GM19324 (cell line): ENCODE data around the gene OLFM3.

Experiments used
- ATAC-seq: cut with Tn5 transposase; IDR thresholded peaks from one replicate; pipeline ENCODE4 v1.9.1; 2021; ENCODE audit warnings: mild to moderate bottlenecking, moderate library complexity; ENCODE audit not compliant: unreplicated experiment, low FRiP score

The OLFM3 gene

DNA sequence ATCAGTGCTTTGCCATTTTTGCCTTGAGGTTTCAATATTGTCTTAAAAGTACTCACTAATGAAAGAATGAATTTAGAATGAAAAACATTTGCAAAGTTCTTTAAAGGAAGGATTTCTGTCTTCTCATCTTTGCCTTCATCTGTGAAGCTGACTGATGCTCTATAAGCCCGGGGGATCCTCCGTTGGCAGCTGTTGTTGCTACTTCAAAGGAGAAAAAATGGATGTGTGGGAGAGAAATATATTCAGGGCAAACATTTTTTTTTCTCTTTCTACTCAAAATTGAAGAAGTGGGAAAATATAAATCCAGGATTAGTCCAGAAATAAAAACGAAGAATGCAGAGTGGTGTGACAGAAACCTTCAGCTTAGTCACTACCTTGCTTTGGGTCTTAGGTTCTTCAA, 142.5 kb downstream of the OLFM3 start:
- no peak for ATAC-seq

DNA sequence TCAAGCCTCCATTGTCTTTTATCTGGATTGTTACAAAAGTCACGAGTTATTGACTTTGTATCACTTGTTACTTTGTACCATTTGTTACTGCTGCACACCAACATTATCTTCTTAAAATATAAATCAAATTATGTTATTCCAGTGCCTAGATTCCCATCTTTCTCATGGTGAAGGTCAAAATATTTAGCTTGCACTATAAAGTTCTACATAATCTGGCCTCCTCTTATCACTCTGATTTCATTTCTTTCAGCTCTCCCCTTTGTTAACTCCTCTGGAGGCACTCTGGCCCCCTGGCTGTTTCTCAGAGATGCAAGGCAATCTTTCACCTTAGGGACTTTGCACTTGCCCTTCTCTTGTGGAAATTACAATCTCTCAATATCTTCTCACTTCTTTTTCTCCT, 143.8 kb downstream of the OLFM3 start:
- ATAC-seq, result no peak

DNA sequence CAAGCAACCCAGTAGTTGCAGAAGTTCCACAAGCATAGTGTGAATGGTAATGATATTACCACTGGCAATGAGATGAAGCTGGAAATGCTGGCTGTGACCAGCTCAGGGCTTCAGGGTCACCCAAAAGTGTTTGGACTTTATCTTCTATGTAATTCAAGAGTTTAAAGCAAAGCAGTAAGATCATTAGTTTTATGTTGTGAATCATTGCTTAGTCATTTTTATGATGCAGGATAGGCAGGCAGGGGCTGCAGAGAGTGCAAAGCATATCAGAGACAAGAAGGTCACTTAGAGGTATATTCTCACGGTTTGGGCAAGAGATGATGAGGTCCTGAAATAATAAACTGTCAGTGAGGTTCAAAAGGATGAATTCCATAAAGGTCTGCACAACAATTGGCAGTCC, 147.4 kb downstream of the OLFM3 start:
- ATAC-seq, result no peak

DNA sequence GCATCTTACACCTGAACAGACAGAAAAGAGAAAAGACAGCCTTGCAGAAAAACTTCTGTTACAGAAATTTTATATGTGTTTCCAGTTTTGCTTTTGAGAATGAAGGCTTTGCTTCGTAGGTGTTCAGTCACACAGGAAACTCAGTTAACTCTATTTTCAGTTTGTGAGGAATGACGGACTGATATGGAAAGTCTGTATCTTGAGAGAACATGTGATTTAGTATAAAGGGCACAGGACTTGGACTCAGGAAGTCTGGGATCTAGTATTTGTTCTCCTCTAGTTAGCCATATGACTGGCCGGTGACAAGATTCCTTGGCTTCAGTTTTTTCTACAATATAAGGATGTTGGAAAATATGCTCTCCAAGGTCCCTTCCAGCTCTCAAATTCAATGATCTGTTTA, 149.1 kb downstream of the OLFM3 start:
- no peak for ATAC-seq

DNA sequence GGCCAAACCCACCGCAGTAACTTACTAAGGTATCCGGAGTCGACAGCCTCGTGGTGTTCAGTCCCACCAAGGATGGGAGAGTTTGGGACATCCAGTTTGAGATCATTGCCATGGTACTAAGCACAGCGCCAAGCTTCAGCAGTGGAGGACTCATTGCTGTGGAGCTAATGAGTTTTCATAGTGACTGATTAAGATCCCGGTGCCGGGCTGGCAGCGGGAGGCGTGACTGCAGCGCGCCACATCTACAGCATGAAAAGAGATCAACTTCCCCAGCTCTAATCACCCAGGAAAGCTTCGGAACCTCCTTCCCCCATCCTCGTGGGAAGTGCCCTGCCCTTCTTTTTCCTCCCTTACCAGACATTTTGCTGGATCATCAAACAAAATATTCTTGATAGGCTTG, 149.9 kb downstream of the OLFM3 start:
- no peak for ATAC-seq

DNA sequence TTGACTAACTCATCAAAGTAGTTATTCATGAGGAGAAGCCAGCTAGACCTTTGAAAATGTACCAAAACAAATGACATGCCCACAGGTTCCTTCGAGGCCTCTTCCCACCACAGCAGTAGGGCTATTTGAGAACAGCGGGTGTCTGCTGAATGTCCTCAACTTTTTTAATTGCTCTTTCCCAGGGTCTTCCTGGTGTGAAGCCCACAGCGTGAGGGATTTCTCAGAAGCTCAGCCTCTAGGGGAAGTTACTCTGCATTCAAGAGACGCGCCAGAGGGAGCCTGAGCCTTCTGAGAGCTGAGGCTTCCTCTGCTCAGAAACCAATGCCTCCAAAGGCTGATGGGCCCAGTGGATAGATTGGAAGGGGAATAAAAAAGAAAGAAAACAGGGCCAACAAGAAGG, 153.6 kb downstream of the OLFM3 start:
- ATAC-seq, result no peak

DNA sequence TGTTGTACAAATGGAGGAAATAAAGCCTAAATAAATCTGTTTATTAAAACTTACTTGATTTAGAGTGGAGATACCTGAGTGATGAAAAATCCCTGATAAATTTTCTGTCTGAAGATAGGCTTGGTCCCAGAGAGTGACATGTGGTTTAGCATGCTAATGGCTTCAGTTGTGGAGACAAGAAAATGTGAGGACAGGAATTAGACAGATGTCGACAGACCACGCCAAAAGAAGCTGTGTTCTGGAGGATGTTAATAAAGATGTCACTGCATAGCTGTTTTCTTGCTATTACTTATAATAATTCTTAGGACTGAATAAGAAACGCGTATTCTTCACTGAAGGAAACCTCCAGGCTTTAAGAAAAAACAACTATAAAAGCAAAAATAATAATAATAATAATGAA, 154.9 kb downstream of the OLFM3 start:
- no peak for ATAC-seq

DNA sequence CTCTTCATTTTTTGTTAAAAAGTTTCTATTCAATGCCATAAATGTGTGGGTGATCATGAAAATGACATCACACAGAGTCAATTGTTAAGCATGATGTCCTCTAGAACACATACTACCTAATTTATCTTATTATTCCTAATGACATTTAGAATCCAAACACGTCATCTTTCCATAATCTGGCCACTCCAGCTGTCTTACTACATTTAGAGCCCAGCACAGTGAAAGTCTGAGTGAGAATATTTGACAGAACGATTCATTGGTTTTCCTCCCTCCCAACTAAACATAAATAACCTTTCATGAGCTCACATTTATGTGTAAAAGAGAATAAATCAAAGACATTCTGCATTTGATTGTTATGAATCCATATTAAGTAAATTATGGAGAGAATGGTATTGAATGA, 160.7 kb downstream of the OLFM3 start:
- ATAC-seq, result no peak

DNA sequence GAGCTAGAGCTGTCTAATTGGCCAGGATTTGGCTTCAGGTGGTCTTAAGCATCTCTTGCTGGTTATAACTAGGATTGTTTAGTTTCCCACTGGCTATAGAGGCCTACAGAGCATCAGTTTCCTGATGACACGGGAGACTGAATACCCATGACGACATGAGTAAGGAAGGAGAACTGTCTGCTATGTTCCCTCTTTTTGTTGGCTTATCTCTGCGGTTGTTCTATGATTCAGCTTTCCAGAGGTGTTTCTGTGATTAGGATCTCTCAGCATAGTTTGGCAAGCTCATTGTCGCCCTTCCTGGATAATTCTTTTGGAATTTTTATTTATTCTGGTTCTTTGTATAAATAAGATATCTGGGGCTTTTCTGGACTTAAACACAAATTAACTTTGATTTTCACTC, 163.4 kb downstream of the OLFM3 start:
- ATAC-seq, result no peak

DNA sequence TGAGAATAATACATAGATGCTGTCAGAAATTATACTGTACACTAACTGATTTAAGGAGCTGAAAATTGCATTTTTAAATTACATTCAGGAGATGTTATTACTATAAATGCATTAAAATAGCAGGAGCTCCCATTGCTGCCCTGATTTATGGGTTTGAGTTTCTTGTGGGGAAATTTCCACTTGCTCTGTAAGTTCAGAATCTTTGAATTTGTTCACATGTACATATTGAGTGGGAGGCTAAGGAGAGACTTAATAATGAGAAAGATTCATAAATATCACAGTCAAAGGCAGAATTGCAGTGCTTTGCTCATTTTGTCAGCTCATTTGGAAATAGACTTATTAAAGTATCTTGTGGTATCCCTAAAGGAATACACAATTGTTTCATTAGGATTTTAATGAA, 170.3 kb downstream of the OLFM3 start:
- ATAC-seq, result no peak

DNA sequence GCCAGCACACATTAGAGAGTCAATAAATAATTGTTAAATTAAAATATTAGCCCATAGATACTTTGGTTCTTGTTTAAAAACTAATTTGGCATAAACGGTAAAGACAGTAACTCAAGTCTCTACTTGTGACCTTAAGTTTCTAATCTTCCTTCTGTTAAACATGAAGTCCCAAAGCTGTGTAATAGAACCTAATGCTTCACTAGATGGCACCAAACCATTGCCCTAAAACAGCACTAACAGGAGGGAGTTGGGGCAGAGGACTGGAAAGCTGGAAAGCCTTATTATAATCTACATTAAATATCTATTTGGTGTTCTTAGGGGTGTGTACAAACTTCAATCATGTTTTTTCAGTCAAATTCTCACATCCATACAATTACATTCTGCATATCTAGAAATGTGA, 176.7 kb downstream of the OLFM3 start:
- ATAC-seq, result no peak

DNA sequence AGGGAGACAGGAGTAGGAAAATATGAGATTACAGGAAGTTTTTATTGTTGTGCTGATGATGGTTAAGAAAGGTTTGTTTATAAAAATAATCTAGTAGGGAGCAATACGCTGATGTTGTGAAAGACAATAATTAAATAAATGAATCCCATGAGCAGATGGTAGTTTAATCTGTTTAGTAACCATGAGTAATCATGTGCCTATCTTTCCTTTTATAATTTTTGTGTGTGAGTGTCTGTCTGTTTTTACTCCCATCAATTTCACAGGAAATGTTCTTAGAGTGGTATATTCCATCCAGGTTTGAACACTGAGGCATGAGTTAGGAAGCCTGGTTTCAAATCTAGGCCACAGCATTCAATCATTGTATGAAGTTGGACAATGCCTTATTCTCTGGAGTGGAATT, 180.5 kb downstream of the OLFM3 start:
- ATAC-seq, result no peak

DNA sequence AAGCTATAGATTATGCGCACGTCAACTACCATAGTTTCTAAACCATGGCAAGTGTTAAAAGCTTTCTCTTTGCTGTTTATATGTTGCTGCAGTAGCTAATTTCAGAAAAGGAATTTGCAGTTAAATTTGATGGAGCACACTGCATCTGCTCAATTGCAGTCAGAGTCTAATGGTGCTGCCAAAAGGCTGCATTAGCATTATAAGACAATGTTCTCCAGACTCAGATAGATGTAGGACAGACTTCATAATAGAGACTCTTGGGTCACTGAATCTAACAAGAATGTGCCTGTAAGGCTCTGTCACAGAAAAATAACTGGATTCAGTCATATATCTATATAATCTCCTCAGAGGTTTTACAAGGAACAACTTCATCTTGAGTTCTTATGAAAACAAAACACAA, 198.3 kb downstream of the OLFM3 start:
- no peak for ATAC-seq

DNA sequence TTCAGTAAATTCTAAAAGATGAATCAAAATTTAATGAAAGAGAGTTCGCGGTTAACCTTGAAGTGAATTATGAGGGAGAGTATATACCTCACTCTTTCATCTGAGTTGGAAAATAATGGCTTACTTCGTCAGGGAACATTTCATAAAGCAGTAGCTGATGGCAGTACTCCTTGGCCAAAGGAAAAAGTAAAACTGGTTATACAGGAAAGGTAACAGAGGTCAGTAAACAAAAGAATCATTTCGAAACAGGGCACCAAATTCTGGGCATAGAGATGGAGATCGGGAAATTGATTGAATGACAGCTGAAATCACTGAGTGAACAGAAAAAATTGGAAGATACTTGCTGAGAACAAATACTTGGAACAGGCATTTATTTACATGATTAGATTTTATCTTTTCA, 199.0 kb downstream of the OLFM3 start:
- ATAC-seq, result no peak

DNA sequence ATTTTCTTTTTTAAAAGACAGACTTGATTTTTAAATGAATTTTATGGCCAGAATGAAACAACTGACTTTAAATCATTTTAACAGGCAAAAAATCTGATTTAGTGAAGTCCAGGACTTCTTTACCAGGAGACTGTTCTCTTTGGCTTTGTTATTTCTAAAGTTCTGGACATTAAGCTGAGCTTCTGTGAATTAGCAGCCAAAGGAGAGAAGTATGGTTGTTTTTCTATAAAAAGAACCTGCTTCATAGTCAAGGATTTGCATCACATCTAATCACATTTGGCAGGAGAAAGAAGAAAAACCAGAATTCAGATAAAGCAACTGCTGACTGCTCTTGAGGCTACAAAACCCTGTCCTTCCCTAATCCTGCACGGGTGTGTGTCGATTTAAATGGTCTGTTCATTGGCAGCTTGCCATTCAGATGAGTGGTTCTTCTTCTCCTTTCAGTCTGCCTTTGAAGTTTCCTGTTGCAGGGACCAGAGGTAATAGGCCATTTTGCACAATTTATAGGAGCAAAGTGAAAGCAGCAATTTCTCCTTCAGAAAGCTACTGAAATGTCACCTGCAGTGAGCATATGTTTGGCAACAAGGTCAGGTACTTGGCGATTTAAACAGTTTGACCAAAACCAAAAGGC, 215.4 kb downstream of the OLFM3 start:
- no peak for ATAC-seq

DNA sequence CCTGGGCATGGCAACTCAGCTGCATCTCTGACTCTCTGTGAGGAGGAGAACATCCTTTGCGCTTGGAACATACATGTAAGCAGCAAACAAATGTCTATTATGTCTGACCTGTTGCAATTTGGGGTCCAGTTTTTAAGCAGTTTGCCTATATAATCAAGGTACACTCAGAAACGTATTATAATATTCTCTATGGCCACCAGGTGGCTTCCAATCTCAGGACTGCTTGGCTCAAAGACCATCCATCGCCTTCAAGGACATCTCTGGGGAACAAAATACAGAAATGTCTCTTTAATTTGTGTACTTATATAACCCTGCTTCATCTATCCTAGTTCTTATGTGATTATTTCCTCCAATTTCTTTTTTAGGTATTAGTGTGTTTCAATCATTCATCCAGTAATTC, 227.2 kb downstream of the OLFM3 start:
- ATAC-seq, result no peak

DNA sequence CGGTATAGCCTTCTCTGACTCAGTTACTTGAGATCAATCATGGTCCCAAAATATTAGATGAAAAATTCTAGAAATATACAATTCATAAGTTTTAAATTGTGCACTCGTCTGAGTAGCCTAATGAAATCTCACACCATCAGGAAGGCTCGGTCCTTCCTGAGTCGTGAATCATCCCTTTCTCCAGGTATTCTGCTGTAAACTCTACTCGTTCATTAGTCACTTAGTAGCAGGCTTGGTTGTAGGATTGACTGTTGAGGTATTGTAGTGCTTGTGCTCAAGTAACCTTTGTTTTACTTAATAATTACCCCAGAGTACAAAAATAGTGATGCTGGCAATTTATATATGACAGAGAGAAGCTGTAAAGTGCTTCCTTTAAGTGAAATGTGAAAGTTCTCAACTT, 238.7 kb downstream of the OLFM3 start:
- no peak for ATAC-seq

DNA sequence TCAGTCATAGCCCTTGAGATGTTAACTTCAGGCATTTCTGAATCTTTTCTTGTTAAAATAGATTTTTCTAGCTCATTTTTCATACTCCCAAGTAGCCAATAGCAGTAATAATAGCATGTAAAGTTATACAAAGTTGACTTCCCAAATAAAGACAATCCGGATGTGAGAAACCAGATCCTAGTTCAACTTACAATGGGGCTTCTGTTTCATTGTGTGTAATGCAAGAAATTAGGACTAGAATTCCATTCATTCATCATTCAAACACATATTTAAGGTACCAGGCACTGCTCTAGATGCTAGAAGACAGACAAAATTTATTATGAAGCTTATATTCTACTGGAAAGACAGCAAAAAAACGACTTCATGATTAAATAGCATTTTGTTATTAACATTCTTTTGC, 240.3 kb downstream of the OLFM3 start:
- ATAC-seq, result no peak
